B cell (primary cell): ENCODE data around the gene FOXA3. TPM values are rescaled to one million over a fixed set of nuclear protein-coding genes. Genes with fewer than 3 reads are reported as not detected.

ENCODE experiments used
- ATAC-seq: fragments of 200-7000 bp; cut with Tn5 transposase; one replicate; pipeline ENCODE4 v1.10.0; 2021; ENCODE audit warnings: low read depth, mild to moderate bottlenecking, moderate number of reproducible peaks, moderate library complexity
- CTCF ChIA-PET: fragments of 350-600 bp; sonication (Branson Sonifier 250); formaldehyde crosslinking; loops from one replicate; lab custom pipeline; 2021; ENCODE audit warnings: antibody characterized with exemption, inconsistent platforms; lab: Charles Lee
- POLR2A ChIA-PET: fragments of 350-600 bp; sonication (Branson Sonifier 250); formaldehyde crosslinking; loops from one replicate; lab custom pipeline; 2021; ENCODE audit warnings: antibody characterized with exemption; lab: Charles Lee
- DNase-seq: peaks from one replicate; pipeline ENCODE4 v3.0.0; 2013
- H2AFZ ChIP-seq: 2 replicates; pipeline ENCODE4 v1.6.1; 2012; ENCODE audit warnings: mild to moderate bottlenecking, low read depth, low read length; ENCODE audit not compliant: insufficient read depth, poor library complexity, severe bottlenecking
- H3K27ac ChIP-seq, 2 donors: 1 replicate in 1 of 2; 2 replicates in 1 of 2; pipeline ENCODE4 v1.5.1; 2012 to 2013; ENCODE audit warnings: low read length in 2 of 2, mild to moderate bottlenecking in 2 of 2, moderate library complexity in 1 of 2
- H3K27me3 ChIP-seq, 4 experiments: fragments of 200-600 bp in 1 of 4; sonication (generic) in 1 of 4; replicated peaks in 1 of 4; 1 replicate in 2 of 4; 2 replicates in 2 of 4; pipeline versions ENCODE4 v1.6.1 to v1.7.0; 2013 to 2016; ENCODE audit warnings: low read length in 3 of 4, mild to moderate bottlenecking in 2 of 4, mixed read lengths in 1 of 4, moderate library complexity in 1 of 4; ENCODE audit not compliant: insufficient read depth in 4 of 4, control insufficient read depth in 3 of 4; ENCODE audit errors: control extremely low read depth in 1 of 4
- H3K36me3 ChIP-seq, 2 experiments: replicated peaks in 1 of 2; 1 replicate in 1 of 2; 2 replicates in 1 of 2; pipeline versions ENCODE4 v1.6.1 to v1.7.1; 2013; ENCODE audit warnings: low read length in 1 of 2; ENCODE audit not compliant: insufficient read depth in 2 of 2, control insufficient read depth in 1 of 2; ENCODE audit errors: control extremely low read depth in 1 of 2, extremely low read depth in 1 of 2
- H3K4me1 ChIP-seq, 2 donors: fragments of 200-600 bp in 1 of 2; sonication (generic) in 1 of 2; 1 replicate in 1 of 2; 2 replicates in 1 of 2; pipeline versions ENCODE4 v1.5.1 to v1.6.1; 2013 to 2017; ENCODE audit warnings: low read length in 2 of 2; ENCODE audit not compliant: control insufficient read depth in 2 of 2, insufficient read depth in 2 of 2
- H3K4me2 ChIP-seq: replicated peaks from 2 replicates; pipeline ENCODE3; 2012; ENCODE audit warnings: mild to moderate bottlenecking, low read depth, low read length; ENCODE audit not compliant: poor library complexity, severe bottlenecking
- H3K4me3 ChIP-seq, 5 experiments: fragments of 200-600 bp in 1 of 5; sonication (generic) in 1 of 5; 1 replicate in 3 of 5; 2 replicates in 2 of 5; pipeline versions ENCODE4 v1.5.1 to v1.7.0; 2011 to 2016; ENCODE audit warnings: low read length in 4 of 5, mild to moderate bottlenecking in 4 of 5, low read depth in 2 of 5, control low read depth in 1 of 5, moderate library complexity in 1 of 5; ENCODE audit not compliant: insufficient read depth in 1 of 5; ENCODE audit errors: control extremely low read depth in 1 of 5, extremely low read depth in 1 of 5
- H3K79me2 ChIP-seq: fragments of 200-600 bp; sonication (generic); one replicate; pipeline ENCODE4 v1.6.0; 2016; ENCODE audit warnings: low read length; ENCODE audit not compliant: control insufficient read depth, insufficient read depth
- H3K9ac ChIP-seq: fragments of 200-600 bp; sonication (generic); 2 replicates; pipeline ENCODE4 v1.6.1; 2017; ENCODE audit warnings: mild to moderate bottlenecking, low read length, moderate library complexity
- H3K9me3 ChIP-seq, 3 donors: one replicate each; pipeline versions ENCODE4 v1.6.1 to v1.7.1; 2013; ENCODE audit warnings: low read length in 2 of 3; ENCODE audit not compliant: control insufficient read depth in 2 of 3, insufficient read depth in 1 of 3; ENCODE audit errors: control extremely low read depth in 1 of 3
- H4K20me1 ChIP-seq: 2 replicates; pipeline ENCODE4 v1.6.0; 2012; ENCODE audit warnings: mild to moderate bottlenecking, low read length; ENCODE audit not compliant: insufficient read depth, control insufficient read depth, poor library complexity, severe bottlenecking
- H3K27ac Mint-ChIP-seq: one replicate; pipeline ENCODE4 v1.8.0; 2021; ENCODE audit warnings: mixed read lengths
- H3K27me3 Mint-ChIP-seq: one replicate; pipeline ENCODE4 v1.8.0; 2021; ENCODE audit warnings: mixed read lengths
- H3K4me1 Mint-ChIP-seq: one replicate; pipeline ENCODE4 v1.8.0; 2021; ENCODE audit warnings: mixed read lengths
- H3K4me3 Mint-ChIP-seq: one replicate; pipeline ENCODE4 v1.8.0; 2021; ENCODE audit warnings: mixed read lengths
- H3K9me3 Mint-ChIP-seq: one replicate; pipeline ENCODE4 v1.8.0; 2022; ENCODE audit warnings: mixed read lengths; ENCODE audit not compliant: insufficient read depth
- EZH2 ChIP-seq: IDR thresholded peaks from 2 replicates; pipeline ENCODE4 v1.6.1; 2012; ENCODE audit warnings: borderline replicate concordance, low read depth, mild to moderate bottlenecking, moderate library complexity, low read length; ENCODE audit not compliant: insufficient read depth, poor library complexity, severe bottlenecking
- WGBS: methylation state at CpG from one replicate; pipeline ENCODE4 v1.1.5; 2013; ENCODE audit warnings: missing lambda C conversion rate; ENCODE audit not compliant: insufficient coverage; 5-methylcytosine and 5-hydroxymethylcytosine counted together
- intact Hi-C: fragments of 100-400 bp; cut with micrococcal nuclease; formaldehyde crosslinking; loops from one replicate; pipeline ENCODE4 v1.10.0; 2022
- polyA plus RNA-seq: library from polyadenylated mRNA; depleted of rRNA; stranded (reverse); fragments of >200 nt; gene quantifications from 2 replicates; pipeline ENCODE4 v1.2.3, GENCODE V29; 2012
- total RNA-seq, 2 donors: library from RNA; stranded (reverse); fragments of 120-200 nt in 1 of 2; gene quantifications; 1 replicate in 1 of 2; 2 replicates in 1 of 2; pipeline versions ENCODE4 v1.2.3 to v1.2.4, GENCODE V29; 2013 to 2022
- TF ChIP-seq, protein P1 (sequence below): fragments of 200-600 bp; IDR thresholded peaks from one replicate; pipeline ENCODE4 v1.8.0; 2022; ENCODE audit warnings: antibody characterized with exemption, mild to moderate bottlenecking

The FOXA3 gene
- total and polyA plus RNA-seq, 2 donors (not counting 1 experiment from before 2014, with no cell fraction given) = not detected

- 57% methylated on average over 5 of the region's 8 CpGs for WGBS
- no peaks in the 10 kb centered on the region for H3K9me3 ChIP-seq
- Mint-ChIP-seq H3K27me3 (no peaks in the 10 kb centered on the region), H3K27ac (no peak overlapping the region), H3K9me3 (no peaks in the 10 kb centered on the region), H3K4me1 (peaks cover 32% of the 10 kb centered on the region), H3K4me3 (no peak overlapping the region)
- ChIA-PET POLR2A (interaction anchor here (0.6 kb wide), 1 partner anchor 221 kb away, joined by 4 read pairs; no protein-coding TSS in a partner anchor), CTCF (no interaction called here)
- no peaks in the 10 kb centered on the region for H4K20me1 ChIP-seq
- H3K4me2 ChIP-seq = peak overlapping the region; percentile 2
- no peak overlapping the region for H3K9ac ChIP-seq
- peaks cover 19 to 26% of the 10 kb centered on the region in 2 donors for H3K4me1 ChIP-seq
- H3K79me2 ChIP-seq = peaks cover 19% of the 10 kb centered on the region
- no peak overlapping the region for H2AFZ ChIP-seq
- no peak for DNase-seq
- no peak for ATAC-seq
- H3K36me3 ChIP-seq = peaks cover 3 to 9% of the 10 kb centered on the region in 2 experiments
- no peak overlapping the region for H3K4me3 ChIP-seq
- TF ChIP-seq EZH2 = no peak
- intact Hi-C loops = no loop called here
- no peaks in the 10 kb centered on the region for H3K27me3 ChIP-seq
- H3K27ac ChIP-seq = no peak overlapping the region
These were observed 33.2 kb downstream of the FOXA3 start for GRCh38 chr19:45897261-45897812.

DNA sequence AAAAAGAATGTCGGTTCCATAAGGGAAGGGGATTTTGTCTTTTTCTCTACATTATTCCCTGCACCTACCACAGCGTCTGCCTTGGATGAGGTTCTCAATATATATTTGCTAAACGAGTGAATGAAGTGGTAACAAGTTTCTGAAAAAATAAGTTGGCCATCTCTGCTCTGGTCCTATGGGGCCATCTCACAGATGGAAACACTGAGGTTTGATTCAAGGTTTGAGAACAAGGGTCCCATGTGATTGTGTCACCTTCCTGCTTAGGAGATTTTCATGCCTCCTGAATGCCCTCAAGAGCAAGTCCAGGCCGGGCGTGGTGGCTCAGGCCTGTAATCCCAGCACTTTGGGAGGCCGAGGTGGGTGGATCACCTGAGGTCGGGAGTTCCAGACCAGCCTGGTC, 35.1 kb downstream of the FOXA3 start:
- Mint-ChIP-seq H3K4me3 (no peak overlapping the region), H3K9me3 (no peaks in the 10 kb centered on the region), H3K27me3 (no peaks in the 10 kb centered on the region), H3K4me1 (peaks cover 38% of the 10 kb centered on the region), H3K27ac (no peak overlapping the region)
- Histone ChIP-seq H2AFZ (no peak overlapping the region), H3K9ac (no peak overlapping the region), H3K4me2 (no peak overlapping the region), H3K27me3 (no peaks in the 10 kb centered on the region), H3K9me3 (no peaks in the 10 kb centered on the region), H3K27ac (no peak overlapping the region), H3K79me2 (peaks cover 20% of the 10 kb centered on the region), H3K4me3 (no peak overlapping the region), H4K20me1 (no peaks in the 10 kb centered on the region), H3K36me3 (peaks cover 3 to 9% of the 10 kb centered on the region in 2 experiments), H3K4me1 (peaks cover 23 to 33% of the 10 kb centered on the region in 2 donors)
- no peak for TF ChIP-seq EZH2
- TF ChIP-seq, protein P1, sequence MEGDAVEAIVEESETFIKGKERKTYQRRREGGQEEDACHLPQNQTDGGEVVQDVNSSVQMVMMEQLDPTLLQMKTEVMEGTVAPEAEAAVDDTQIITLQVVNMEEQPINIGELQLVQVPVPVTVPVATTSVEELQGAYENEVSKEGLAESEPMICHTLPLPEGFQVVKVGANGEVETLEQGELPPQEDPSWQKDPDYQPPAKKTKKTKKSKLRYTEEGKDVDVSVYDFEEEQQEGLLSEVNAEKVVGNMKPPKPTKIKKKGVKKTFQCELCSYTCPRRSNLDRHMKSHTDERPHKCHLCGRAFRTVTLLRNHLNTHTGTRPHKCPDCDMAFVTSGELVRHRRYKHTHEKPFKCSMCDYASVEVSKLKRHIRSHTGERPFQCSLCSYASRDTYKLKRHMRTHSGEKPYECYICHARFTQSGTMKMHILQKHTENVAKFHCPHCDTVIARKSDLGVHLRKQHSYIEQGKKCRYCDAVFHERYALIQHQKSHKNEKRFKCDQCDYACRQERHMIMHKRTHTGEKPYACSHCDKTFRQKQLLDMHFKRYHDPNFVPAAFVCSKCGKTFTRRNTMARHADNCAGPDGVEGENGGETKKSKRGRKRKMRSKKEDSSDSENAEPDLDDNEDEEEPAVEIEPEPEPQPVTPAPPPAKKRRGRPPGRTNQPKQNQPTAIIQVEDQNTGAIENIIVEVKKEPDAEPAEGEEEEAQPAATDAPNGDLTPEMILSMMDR = no peak
- intact Hi-C loops = no loop called here
- DNase-seq (no peak), ATAC-seq (no peak)
- 97% methylated on average over 4 of the region's 7 CpGs for WGBS
- CTCF ChIA-PET = no interaction called here
- POLR2A ChIA-PET = no interaction called here
